Ecto neural progenitor cell (in vitro differentiated cells): ENCODE data around the gene RPH3AL.
"Not testable (repeated sequence)": the region's sequence is repeated elsewhere in the genome, so short reads cannot be mapped to it uniquely, and the experiment has no call there.

Experiments used
- DNase-seq: peaks from one replicate; pipeline ENCODE4 v3.0.0-alpha.2; 2018; ENCODE audit warnings: low spot score

RPH3AL gene

GRCh38 chr17:379531-380465, 27.2 kb upstream of the RPH3AL start:
- DNase-seq = no peak

DNA sequence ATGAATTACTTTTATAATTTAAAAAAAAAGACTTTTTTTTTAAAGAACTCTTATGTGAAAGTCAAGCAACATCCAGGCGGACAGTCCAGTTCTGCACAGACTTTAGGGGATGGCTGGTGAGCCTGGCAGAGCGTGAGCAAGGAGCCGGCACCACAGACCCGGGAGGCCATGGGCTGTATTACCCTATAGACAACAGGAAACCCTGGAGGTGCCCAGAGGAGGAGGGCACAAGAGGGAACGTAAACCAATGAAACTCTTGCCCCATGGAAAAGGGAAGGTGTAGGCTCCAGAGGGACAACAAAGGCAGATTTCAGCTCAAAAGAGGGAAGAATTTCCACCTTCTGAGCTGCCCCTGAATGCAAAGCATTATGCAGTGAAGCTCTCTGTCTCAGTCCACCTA, 25.5 kb upstream of the RPH3AL start:
- DNase-seq = no peak

DNA sequence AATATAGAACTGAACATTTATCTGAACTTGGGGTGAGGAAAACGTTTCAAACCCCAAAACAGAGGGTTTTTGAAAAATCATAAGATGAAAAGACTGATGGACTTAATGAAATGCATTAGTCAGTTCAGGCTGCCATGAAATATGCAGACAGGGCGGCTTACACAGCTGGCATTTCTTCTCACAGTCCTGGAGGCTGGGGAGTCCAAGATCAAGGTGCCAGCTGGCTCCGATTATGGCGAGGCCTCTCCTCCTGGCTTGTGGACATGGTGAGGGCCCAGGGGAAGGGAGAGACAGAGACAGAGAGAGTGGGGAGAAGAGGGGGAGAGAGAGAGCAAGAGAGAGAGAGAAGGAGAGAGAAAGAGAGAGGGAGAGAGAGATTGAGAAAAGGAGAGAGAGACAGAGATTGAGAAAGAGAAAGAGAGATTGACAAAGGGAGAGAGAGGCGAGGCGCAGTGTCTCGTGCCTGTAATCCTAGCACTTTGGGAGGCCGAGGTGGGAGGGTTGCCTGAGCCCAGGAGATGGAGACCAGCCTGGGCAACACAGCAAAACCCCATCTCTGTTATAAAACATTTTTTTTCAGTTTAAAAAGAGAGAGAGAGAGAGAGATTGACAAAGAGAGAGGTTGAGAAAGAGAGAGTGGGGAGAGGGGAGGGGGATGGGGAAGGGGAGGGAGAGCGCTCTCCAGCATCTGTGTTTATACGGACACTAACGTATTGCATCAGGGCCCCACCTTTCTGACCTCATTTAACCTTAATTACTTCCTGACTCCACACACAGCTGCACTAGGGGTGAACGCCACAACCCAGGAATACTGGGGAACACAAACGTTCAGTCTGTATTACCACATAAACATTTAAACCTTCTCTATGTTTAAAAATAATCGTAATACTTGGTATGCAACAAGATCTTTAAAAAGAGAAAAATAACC, 24.6 kb upstream of the RPH3AL start:
- no peak for DNase-seq

DNA sequence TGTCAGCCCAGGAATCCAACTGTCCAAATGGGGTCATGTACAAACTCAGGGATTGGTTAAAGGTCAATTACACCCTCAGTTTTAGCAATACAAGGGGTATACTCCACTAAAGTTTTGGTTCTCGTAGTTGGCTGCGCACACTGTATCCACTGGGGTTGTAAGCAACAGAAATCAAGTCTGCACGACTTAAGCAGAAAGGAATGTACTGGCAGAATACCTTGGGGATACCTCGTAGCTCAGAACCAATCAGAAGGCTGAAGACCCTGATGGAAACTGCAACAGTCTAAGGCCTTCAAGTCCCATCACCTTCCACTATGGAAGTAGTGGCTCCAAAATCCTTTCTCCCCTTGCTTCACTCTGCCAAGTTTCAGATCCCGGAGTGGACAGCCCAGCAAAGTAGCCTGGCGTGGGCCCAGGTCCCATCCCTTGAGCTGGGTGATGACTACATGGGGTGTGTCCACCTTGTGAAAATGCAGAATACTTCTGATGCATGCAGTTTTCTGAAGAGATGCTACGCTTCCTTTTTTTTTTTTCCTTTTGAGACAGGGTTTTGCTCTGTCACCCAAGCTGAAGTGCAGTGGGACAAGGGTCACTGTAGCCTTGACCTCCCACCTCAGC, 21.1 kb upstream of the RPH3AL start:
- no peak for DNase-seq

DNA sequence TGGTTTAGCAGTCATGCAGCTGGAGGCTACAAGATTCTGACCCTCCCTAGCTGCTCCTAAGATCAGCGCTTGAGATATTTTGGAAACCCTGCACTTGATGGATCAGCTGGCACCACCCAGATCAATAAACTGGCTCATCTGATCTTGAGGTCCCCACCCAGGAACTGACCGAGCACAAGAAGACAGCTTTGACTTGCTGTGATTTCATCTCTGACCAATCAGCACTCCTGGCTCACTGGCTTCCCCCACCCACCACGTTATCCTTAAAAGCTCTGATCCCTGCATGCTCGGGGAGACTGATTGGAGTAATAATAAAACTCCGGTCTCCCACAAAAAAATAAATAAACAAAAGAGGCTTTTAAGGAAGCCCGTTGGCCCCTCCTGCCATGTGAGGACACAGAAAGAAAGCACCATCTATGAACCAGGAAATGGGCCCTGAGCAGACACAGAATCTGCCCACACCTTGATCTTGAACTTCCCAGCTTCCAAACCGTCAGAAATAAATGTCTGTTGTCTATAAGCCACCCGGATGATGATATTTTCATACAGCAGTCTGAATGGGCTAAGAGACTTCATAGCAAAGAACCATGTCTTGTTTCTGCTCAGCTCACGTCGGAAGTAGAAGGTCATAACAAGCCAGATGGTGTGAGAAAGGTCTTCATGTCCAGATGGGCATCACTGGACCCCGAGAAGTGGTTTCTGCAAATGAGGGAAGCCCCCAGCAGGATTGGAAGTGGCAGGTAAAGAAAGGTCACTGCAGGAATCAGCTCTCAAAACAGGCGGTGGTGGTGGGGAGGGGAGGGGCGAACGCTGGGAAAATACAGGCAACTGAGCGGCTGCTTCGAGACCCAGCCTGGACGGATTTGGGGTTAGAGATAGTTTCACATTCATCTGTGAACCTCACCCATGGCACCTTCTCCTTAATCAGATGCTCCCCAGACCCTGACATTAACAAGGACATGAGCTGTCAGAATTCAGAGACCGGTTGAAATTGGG, 19.8 kb upstream of the RPH3AL start:
- DNase-seq = no peak

DNA sequence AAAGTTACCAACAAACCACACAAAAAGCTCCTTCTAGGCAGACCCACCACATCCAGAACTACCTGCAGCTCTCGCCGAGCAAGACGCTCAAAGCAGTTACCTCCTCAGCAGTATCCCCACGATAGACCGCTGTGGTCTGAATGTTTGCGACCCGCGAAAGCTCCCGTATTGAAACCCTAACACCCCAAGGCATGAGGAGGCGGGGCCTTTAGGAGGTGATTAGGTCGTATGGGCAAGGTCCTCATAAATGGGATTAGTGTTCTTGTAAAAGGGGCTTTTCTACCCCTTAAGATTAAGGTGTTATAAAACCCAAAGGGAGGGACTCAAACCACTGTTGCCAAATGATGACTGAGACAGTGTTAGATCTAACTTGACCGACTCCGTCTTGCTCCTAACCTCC, 19.0 kb upstream of the RPH3AL start:
- DNase-seq = no peak

GRCh38 chr17:367656-368055, 15.0 kb upstream of the RPH3AL start:
- not testable (repeated sequence) for DNase-seq

GRCh38 chr17:366657-367615, 14.3 kb upstream of the RPH3AL start:
- not testable (repeated sequence) for DNase-seq

DNA sequence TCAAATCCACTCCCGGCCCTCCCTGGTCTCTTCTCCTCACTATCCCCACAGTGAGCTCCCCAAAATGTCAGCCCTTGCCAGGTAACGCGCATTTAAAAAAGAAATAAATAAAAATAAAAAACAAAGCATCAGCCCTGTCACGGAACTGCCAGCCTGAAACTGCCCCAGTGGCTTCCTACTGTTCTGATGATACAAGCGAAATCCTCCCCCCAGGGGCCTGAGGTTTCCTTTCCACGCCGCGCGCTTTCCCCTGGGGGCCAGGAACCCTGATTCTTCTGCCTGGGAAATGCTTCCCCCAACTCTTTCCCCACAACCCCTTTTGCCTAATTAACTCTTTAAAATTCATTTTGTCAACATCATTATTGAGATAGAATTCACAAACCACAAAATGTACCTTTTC, 12.2 kb upstream of the RPH3AL start:
- DNase-seq = no peak

GRCh38 chr17:364308-364707, 11.7 kb upstream of the RPH3AL start:
- DNase-seq = no peak

- DNase-seq = no peak
Observed at GRCh38 chr17:362721-363120, 10.1 kb upstream of the RPH3AL start.

DNA sequence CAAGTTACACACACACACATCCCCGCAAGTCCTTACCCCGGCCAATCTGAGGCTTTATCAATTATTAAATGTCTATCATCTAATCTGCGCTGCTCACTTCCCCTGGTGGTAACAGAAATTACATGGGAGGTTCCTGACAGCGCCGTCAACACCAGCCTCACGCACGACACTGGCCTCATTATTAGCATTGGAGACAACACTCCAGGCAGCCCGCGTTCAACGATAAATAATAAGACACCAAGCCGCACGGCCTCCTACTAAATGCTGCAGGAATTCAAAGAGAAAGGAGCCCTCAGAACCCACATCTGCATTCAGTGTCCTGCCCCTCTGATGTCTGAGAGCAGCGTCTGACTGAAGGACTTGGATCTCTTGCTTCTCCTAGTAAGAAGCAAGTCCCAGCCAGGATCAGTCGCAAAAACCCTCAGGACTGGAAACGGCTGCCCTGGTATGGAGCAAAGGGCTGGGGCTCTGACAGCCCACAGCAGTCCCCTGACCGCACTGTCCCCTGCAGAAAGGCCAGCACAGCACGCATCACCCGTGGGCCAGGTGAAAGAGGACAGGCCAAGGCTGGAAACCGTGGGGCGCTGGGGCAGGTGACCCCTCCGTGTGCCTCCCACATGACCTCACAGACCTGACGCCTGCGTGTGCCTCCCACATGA, 7.6 kb upstream of the RPH3AL start:
- no peak for DNase-seq

DNA sequence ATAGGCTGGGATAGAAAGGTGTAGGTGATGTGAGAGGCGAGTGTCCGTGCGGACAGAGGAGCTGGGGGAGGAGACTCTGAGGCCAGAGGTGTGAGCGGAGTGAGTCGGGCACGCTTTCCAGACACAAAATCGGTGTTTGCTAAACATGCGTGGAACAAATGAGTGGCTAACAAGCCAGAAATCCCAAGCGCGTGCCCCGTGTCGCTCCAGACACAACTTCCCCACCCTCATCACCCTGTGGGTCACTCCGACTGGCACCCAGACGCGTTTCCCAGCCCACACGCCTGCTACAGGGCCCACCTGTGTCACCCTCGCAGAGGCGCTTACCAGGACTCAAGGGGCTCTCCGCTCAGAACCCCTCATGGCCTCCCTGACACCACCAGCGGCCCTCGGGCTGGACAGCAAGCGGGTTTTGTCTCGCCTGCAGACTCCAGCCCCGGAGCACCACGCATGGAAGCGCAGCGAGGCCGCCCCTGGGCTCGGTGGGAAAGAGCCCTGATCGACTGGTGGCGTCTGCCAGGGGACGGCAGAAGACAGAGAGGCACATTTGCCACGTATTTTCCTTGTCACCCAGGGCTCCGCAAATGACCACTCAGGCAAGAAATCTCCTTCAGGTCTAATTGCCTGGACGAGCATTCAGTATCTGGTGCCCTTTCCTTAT, 6.0 kb upstream of the RPH3AL start:
- DNase-seq = peak; percentile 51

DNA sequence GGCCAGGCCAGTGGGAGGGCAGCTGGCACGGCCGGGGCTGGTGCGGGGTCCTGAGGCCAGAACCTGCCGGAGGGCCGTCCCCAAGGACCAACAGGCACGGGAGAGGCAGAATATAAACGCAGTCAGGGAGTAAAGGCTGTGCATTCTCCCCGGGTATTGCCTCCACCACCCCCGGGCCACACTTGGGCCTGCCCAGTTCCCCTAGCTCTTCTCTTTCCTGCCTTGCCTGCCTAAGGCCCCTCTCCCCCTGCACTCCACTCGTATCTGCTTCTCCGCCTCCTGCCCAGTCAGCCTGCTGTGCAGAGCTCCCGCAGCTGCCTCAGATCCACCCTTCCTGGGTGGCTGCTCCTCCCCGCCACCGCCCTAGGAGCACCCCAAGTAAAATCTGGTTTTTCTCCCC, 5.0 kb upstream of the RPH3AL start:
- no peak for DNase-seq

GRCh38 chr17:356671-357434, 4.2 kb upstream of the RPH3AL start:
- no peak for DNase-seq

- no peak for DNase-seq
Observed at GRCh38 chr17:354651-355556, 2.3 kb upstream of the RPH3AL start.

GRCh38 chr17:353838-354234, 1.2 kb upstream of the RPH3AL start:
- DNase-seq = no peak
